ENCODE data around the gene SNRNP200.

DNA sequence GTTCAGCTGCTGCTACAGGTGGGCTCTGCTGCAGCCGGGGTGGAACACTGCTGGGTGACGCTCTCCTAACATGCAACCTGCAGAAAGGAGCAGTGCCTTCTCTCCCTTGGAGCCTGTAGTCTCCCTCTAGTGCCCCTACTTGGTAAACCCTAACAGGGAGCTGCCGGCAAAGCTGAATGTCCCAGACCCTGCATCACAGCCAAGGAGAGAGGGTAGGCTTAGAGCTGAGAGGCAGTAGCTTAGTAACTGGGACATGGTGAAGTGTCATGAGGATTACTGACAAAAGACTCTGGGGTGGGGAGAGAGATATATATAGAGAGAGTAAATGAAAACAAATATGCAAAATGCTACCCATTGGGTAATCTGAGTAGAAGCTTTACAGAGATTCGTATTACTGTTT lies 40.1 kb upstream of the SNRNP200 start:
- TF ChIP-seq, protein P1, sequence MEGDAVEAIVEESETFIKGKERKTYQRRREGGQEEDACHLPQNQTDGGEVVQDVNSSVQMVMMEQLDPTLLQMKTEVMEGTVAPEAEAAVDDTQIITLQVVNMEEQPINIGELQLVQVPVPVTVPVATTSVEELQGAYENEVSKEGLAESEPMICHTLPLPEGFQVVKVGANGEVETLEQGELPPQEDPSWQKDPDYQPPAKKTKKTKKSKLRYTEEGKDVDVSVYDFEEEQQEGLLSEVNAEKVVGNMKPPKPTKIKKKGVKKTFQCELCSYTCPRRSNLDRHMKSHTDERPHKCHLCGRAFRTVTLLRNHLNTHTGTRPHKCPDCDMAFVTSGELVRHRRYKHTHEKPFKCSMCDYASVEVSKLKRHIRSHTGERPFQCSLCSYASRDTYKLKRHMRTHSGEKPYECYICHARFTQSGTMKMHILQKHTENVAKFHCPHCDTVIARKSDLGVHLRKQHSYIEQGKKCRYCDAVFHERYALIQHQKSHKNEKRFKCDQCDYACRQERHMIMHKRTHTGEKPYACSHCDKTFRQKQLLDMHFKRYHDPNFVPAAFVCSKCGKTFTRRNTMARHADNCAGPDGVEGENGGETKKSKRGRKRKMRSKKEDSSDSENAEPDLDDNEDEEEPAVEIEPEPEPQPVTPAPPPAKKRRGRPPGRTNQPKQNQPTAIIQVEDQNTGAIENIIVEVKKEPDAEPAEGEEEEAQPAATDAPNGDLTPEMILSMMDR (IDR thresholded peaks at IDR 0.05), result no peak
- no peak for TF ChIP-seq POLR2A (IDR thresholded peaks at IDR 0.05)
- no peak for TF ChIP-seq POLR2AphosphoS5 (IDR thresholded peaks at IDR 0.05)

All from transverse colon (tissue), 4 donors.